PC-3 (cell line): ENCODE data around the gene ERFL. TPM values are rescaled to one million over a fixed set of nuclear protein-coding genes. Genes with fewer than 3 reads are reported as not detected.
A peak's percentile ranks its signal among the peaks of the same experiment; 100 is the strongest.

ENCODE experiments used
- ATAC-seq: fragments of 200-7000 bp; cut with Tn5 transposase; 2 replicates; pipeline ENCODE4 v1.9.1; 2020; ENCODE audit warnings: mild to moderate bottlenecking, moderate library complexity
- BruUV-seq: library from RNA; stranded (reverse); fragments of 400-500 nt; replicated peaks from 2 replicates; lab custom pipeline; 2021; lab: Mats Ljungman, UMichigan
- CTCF ChIA-PET: fragments of 300-600 bp; sonication (Branson Sonifier 250); formaldehyde crosslinking; loops from one replicate; lab custom pipeline; 2022; ENCODE audit warnings: antibody characterized with exemption; lab: Charles Lee
- POLR2A ChIA-PET: fragments of 300-600 bp; sonication (Branson Sonifier 250); formaldehyde crosslinking; loops from one replicate; lab custom pipeline; 2022; ENCODE audit warnings: antibody characterized with exemption; ENCODE audit not compliant: unreplicated experiment; lab: Charles Lee
- DNase-seq: peaks from one replicate; pipeline ENCODE4 v3.0.0-alpha.2; 2015
- H2AFZ ChIP-seq: fragments of 300-600 bp; sonication (generic); 2 replicates; pipeline ENCODE4 v1.6.0; 2016; ENCODE audit warnings: antibody characterized with exemption, low read length
- H3F3A ChIP-seq: fragments of 300-600 bp; sonication (generic); one replicate; pipeline ENCODE4 v1.6.0; 2017; ENCODE audit warnings: antibody characterized with exemption, low read length, control low read depth, mild to moderate bottlenecking; ENCODE audit not compliant: unreplicated experiment
- H3K27ac ChIP-seq: fragments of 300-600 bp; sonication (generic); 2 replicates; pipeline ENCODE4 v1.5.1; 2016; ENCODE audit warnings: mild to moderate bottlenecking, low read length
- H3K27me3 ChIP-seq: fragments of 300-600 bp; sonication (generic); 2 replicates; pipeline ENCODE4 v1.6.1; 2016; ENCODE audit warnings: low read length, mixed read lengths
- H3K36me3 ChIP-seq: fragments of 300-600 bp; sonication (generic); 2 replicates; pipeline ENCODE4 v1.6.1; 2016; ENCODE audit warnings: low read depth, mixed run types, low read length, mixed read lengths
- H3K4me1 ChIP-seq: fragments of 300-600 bp; sonication (generic); 2 replicates; pipeline ENCODE4 v1.5.1; 2016; ENCODE audit warnings: low read length; ENCODE audit not compliant: insufficient read depth
- H3K4me2 ChIP-seq: fragments of 300-600 bp; sonication (generic); 2 replicates; pipeline ENCODE4 v1.6.0; 2016; ENCODE audit warnings: low read length
- H3K4me3 ChIP-seq: fragments of 300-600 bp; sonication (generic); 2 replicates; pipeline ENCODE4 v1.5.1; 2016; ENCODE audit warnings: mild to moderate bottlenecking, low read length, mixed read lengths
- H3K79me2 ChIP-seq: fragments of 300-600 bp; sonication (generic); 2 replicates; pipeline ENCODE4 v1.6.1; 2017; ENCODE audit warnings: low read length, mixed read lengths
- H3K9ac ChIP-seq: fragments of 300-600 bp; sonication (generic); 2 replicates; pipeline ENCODE4 v1.6.0; 2016; ENCODE audit warnings: mild to moderate bottlenecking, low read length
- H3K9me2 ChIP-seq: fragments of 300-600 bp; sonication (generic); replicated peaks from 2 replicates; pipeline ENCODE4 v1.6.1; 2016; ENCODE audit warnings: mixed run types, low read length, mixed read lengths
- H3K9me3 ChIP-seq: fragments of 300-600 bp; sonication (generic); 2 replicates; pipeline ENCODE4 v1.6.1; 2016; ENCODE audit warnings: low read length, mixed read lengths
- H4K20me1 ChIP-seq: fragments of 300-600 bp; sonication (generic); 2 replicates; pipeline ENCODE4 v1.6.1; 2016; ENCODE audit warnings: low read length, mixed read lengths
- CTCF ChIP-seq: fragments of 300-600 bp; sonication (generic); conservative IDR thresholded peaks from 2 replicates; pipeline ENCODE4 v1.5.1; 2017; ENCODE audit warnings: antibody characterized with exemption, low read depth, mild to moderate bottlenecking, low read length
- EZH2 ChIP-seq: fragments of 300-600 bp; sonication (generic); IDR thresholded peaks from one replicate; pipeline ENCODE4 v1.6.1; 2017; ENCODE audit warnings: antibody characterized with exemption, mild to moderate bottlenecking, low read length; ENCODE audit not compliant: unreplicated experiment
- EZH2phosphoT487 ChIP-seq: fragments of 300-600 bp; sonication (generic); IDR thresholded peaks from 2 replicates; pipeline ENCODE4 v1.6.1; 2018; ENCODE audit warnings: mild to moderate bottlenecking, antibody characterized with exemption, low read length, borderline replicate concordance
- intact Hi-C: fragments of 100-400 bp; cut with micrococcal nuclease; formaldehyde crosslinking; loops from 2 replicates; pipeline ENCODE4 v1.9.0; 2023
- total RNA-seq: library from RNA; depleted of rRNA; stranded (reverse); fragments of >200 nt; gene quantifications from 2 replicates; pipeline ENCODE4 v1.2.3, GENCODE V29; 2014

Gene ERFL
- total RNA-seq, 1 experiment from 2014 or later = 0.11 TPM

- intact Hi-C loops = no loop called here
- Histone ChIP-seq H3K4me1 (peaks cover 6% of the 10 kb centered on the region; the same call in 1 of the 2 replicates), H3K9ac (no peak overlapping the region), H3K27ac (no peak overlapping the region), H2AFZ (peak overlapping the region; percentile 69), H3K9me3 (no peaks in the 10 kb centered on the region), H3K9me2 (no peaks in the 10 kb centered on the region), H3F3A (no peaks in the 10 kb centered on the region), H3K79me2 (no peaks in the 10 kb centered on the region), H3K4me2 (peak overlapping the region; percentile 93), H3K27me3 (0 out of 2 replicates have a peak, but pooled peaks cover 9% of the 10 kb centered on the region), H3K36me3 (no peaks in the 10 kb centered on the region), H4K20me1 (no peaks in the 10 kb centered on the region), H3K4me3 (peak overlapping the region; percentile 71)
- TF ChIP-seq EZH2phosphoT487 (no peak), CTCF (no peak), EZH2 (no peak)
- BruUV-seq = no TSS peak
- ATAC-seq (no peak), DNase-seq (no peak)
- ChIA-PET POLR2A (no interaction called here), CTCF (no interaction called here)
These were observed 604 bp downstream of the ERFL start for GRCh38 chr19:41927497-41928192.

- Histone ChIP-seq H3K4me3 (no peak overlapping the region), H3K27ac (no peak overlapping the region), H3K9me3 (no peaks in the 10 kb centered on the region), H3K79me2 (no peaks in the 10 kb centered on the region), H3K4me1 (peaks cover 6% of the 10 kb centered on the region; the same call in 1 of the 2 replicates), H3K36me3 (no peaks in the 10 kb centered on the region), H3K9me2 (no peaks in the 10 kb centered on the region), H3K4me2 (no peak overlapping the region), H4K20me1 (no peaks in the 10 kb centered on the region), H3K9ac (no peak overlapping the region), H3F3A (no peaks in the 10 kb centered on the region), H3K27me3 (0 out of 2 replicates have a peak, but pooled peaks cover 14% of the 10 kb centered on the region), H2AFZ (no peak overlapping the region)
- TF ChIP-seq CTCF (no peak), EZH2 (no peak), EZH2phosphoT487 (no peak)
- ChIA-PET CTCF (no interaction called here), POLR2A (no interaction called here)
- no peak for DNase-seq
- intact Hi-C loops = no loop called here
- ATAC-seq = no peak
- BruUV-seq = no TSS peak
These were observed 1.3 kb downstream of the ERFL start for GRCh38 chr19:41926763-41927496.
